Stimulated activated effector memory CD8-positive, alpha-beta T cell treated with anti-CD3 and anti-CD28 coated beads, Interleukin-12 subunit alpha, Interleukin-12 subunit beta, amount 100 ng/mL, for 72 hours (primary cell): ENCODE measurements around the gene FBXO30.

Experiments
- ATAC-seq: fragments of 150-1000 bp; cut with Tn5 transposase; 2 replicates; pipeline ENCODE4 v1.10.0; 2021
- DNase-seq, 2 donors: peaks; one replicate each; pipeline ENCODE4 v3.0.0; 2021 to 2022; ENCODE audit warnings: low spot score in 2 of 2
- H3K27ac Mint-ChIP-seq: one replicate; pipeline ENCODE4 v1.8.0; 2022; ENCODE audit warnings: mild to moderate bottlenecking, mixed read lengths
- H3K36me3 Mint-ChIP-seq: one replicate; pipeline ENCODE4 v1.8.0; 2022; ENCODE audit warnings: mild to moderate bottlenecking, mixed read lengths
- H3K4me1 Mint-ChIP-seq: one replicate; pipeline ENCODE4 v1.8.0; 2022; ENCODE audit warnings: mixed read lengths
- H3K4me3 Mint-ChIP-seq: one replicate; pipeline ENCODE4 v1.8.0; 2022; ENCODE audit warnings: mild to moderate bottlenecking, mixed read lengths
- H3K9me3 Mint-ChIP-seq: one replicate; pipeline ENCODE4 v1.8.0; 2022; ENCODE audit warnings: mixed read lengths

Gene FBXO30

DNA sequence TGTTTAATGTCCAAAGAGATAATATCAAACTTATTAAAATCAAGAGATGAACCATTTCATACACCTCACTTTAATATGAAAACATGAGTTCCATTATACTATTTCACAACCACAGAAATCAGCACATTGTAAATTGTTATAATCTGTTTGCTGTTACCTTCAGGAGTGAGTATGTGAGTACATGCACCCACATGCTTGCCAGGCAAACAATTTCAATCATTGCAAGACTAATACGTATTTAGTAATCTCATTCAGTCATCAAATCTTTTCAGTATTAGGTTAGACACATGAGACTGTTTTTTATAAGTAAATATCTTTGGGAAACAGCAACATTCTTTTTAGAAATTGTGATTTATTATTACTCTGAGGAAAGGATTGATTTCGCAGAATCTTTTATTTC, 70.0 kb downstream of the FBXO30 start:
- ATAC-seq: no peak

More for the DNA sequence above, 70.0 kb downstream of the FBXO30 start:
- H3K27ac Mint-ChIP-seq: no peak overlapping the region
- DNase-seq: no peak
- H3K9me3 Mint-ChIP-seq: no peaks in the 10 kb centered on the region
- H3K4me3 Mint-ChIP-seq: no peak overlapping the region
- H3K4me1 Mint-ChIP-seq: peaks cover 2% of the 10 kb centered on the region
- H3K36me3 Mint-ChIP-seq: no peaks in the 10 kb centered on the region
